Gastrocnemius medialis (tissue), 4 donors: ENCODE data around the gene KHDC1.

Experiments
- POLR2A ChIP-seq, 2 donors: fragments of 450-650 bp; IDR thresholded peaks; one replicate each; pipeline ENCODE4 v1.6.1; 2017; ENCODE audit warnings: antibody characterized with exemption in 2 of 2, mild to moderate bottlenecking in 2 of 2, moderate library complexity in 2 of 2
- TF ChIP-seq, protein P1 (sequence below), 5 experiments: fragments of 450-650 bp in 3 of 5; fragments of 200-600 bp in 2 of 5; sonication (generic) in 2 of 5; IDR thresholded peaks in 4 of 5; conservative IDR thresholded peaks in 1 of 5; 1 replicate in 4 of 5; 2 replicates in 1 of 5; pipeline ENCODE4 v1.5.1; 2016 to 2019; ENCODE audit warnings: antibody characterized with exemption in 5 of 5, mild to moderate bottlenecking in 3 of 5, moderate library complexity in 3 of 5

DNA sequence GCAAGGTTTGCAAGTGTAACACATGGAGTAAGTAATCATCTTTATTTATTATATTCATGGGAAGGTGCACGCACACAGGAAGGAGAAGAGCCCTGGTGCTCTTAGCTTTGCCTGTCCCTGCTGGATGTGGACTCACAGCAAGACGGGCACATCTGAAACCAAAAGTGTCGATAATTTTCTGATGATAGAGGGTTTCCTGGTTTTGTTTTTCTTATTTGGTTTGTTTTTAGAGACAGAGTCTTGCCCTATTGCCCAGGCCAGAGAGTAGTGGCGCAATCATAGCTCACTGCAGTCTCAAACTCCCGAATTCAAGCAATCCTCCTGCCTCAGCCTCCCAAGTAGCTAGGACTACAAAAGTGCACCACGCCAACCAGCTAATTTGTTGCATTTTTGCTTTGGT, 29.9 kb downstream of the KHDC1 start:
- TF ChIP-seq, protein P1, sequence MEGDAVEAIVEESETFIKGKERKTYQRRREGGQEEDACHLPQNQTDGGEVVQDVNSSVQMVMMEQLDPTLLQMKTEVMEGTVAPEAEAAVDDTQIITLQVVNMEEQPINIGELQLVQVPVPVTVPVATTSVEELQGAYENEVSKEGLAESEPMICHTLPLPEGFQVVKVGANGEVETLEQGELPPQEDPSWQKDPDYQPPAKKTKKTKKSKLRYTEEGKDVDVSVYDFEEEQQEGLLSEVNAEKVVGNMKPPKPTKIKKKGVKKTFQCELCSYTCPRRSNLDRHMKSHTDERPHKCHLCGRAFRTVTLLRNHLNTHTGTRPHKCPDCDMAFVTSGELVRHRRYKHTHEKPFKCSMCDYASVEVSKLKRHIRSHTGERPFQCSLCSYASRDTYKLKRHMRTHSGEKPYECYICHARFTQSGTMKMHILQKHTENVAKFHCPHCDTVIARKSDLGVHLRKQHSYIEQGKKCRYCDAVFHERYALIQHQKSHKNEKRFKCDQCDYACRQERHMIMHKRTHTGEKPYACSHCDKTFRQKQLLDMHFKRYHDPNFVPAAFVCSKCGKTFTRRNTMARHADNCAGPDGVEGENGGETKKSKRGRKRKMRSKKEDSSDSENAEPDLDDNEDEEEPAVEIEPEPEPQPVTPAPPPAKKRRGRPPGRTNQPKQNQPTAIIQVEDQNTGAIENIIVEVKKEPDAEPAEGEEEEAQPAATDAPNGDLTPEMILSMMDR (IDR thresholded peaks at IDR 0.05 in 4 of 5, conservative IDR thresholded peaks at IDR 0.05 in 1 of 5), result no peak
- TF ChIP-seq POLR2A (IDR thresholded peaks at IDR 0.05), result no peak
